Caco-2 (cell line): Measurements from ENCODE around the gene NUP62. TPM values are rescaled to one million over a fixed set of nuclear protein-coding genes. Genes with fewer than 3 reads are reported as not detected.

ENCODE experiments used
- Bru-seq: library from RNA; stranded (reverse); fragments of 400-500 nt; gene quantifications from one replicate; lab custom pipeline; 2021; lab: Mats Ljungman, UMichigan
- BruChase-seq, 2 experiments: library from RNA; stranded (reverse); fragments of 400-500 nt; gene quantifications; one replicate each; lab custom pipeline; 2021; lab: Mats Ljungman, UMichigan
- BruUV-seq: library from RNA; stranded (reverse); fragments of 400-500 nt; replicated peaks from 2 replicates; lab custom pipeline; 2021; lab: Mats Ljungman, UMichigan
- CTCF ChIA-PET: fragments of 300-600 bp; sonication (Branson Sonifier 250); formaldehyde crosslinking; loops from one replicate; lab custom pipeline; 2022; ENCODE audit warnings: antibody characterized with exemption; lab: Charles Lee
- POLR2A ChIA-PET: fragments of 300-600 bp; sonication (Branson Sonifier 250); formaldehyde crosslinking; loops from one replicate; lab custom pipeline; 2022; ENCODE audit warnings: antibody characterized with exemption; lab: Charles Lee
- DNase-seq, 2 experiments: peaks; one replicate each; pipeline versions ENCODE4 v3.0.0 to v3.0.0-alpha.2; 2020 to 2022
- H3K27me3 ChIP-seq: replicated peaks from 2 replicates; pipeline ENCODE4 v1.6.0; 2011; ENCODE audit warnings: low read length; ENCODE audit not compliant: control insufficient read depth, insufficient read depth
- H3K36me3 ChIP-seq: 2 replicates; pipeline ENCODE4 v1.5.1; 2011; ENCODE audit warnings: low read length; ENCODE audit not compliant: control insufficient read depth, insufficient read depth
- H3K4me1 ChIP-seq: fragments of 250-450 bp; sonication (Bioruptor Pico); 2 replicates; pipeline ENCODE4 v1.5.1; 2020; ENCODE audit warnings: mild to moderate bottlenecking
- H3K4me3 ChIP-seq: 2 replicates; pipeline ENCODE4 v1.5.1; 2011; ENCODE audit warnings: low read depth, mild to moderate bottlenecking, control low read depth, low read length
- H3K9me3 ChIP-seq: fragments of 250-450 bp; sonication (Bioruptor Pico); 2 replicates; pipeline ENCODE4 v1.5.1; 2020; ENCODE audit warnings: mild to moderate bottlenecking, moderate library complexity
- H3K27ac Mint-ChIP-seq: one replicate; pipeline ENCODE4 v1.8.0; 2022; ENCODE audit warnings: mixed read lengths; ENCODE audit not compliant: unreplicated experiment
- H3K27me3 Mint-ChIP-seq: one replicate; pipeline ENCODE4 v1.8.0; 2022; ENCODE audit warnings: mixed read lengths; ENCODE audit not compliant: insufficient read depth, unreplicated experiment
- H3K36me3 Mint-ChIP-seq: one replicate; pipeline ENCODE4 v1.8.0; 2022; ENCODE audit warnings: mild to moderate bottlenecking, mixed read lengths; ENCODE audit not compliant: insufficient read depth, unreplicated experiment
- H3K4me1 Mint-ChIP-seq: one replicate; pipeline ENCODE4 v1.8.0; 2022; ENCODE audit warnings: low read depth, mixed read lengths; ENCODE audit not compliant: unreplicated experiment
- H3K4me3 Mint-ChIP-seq: one replicate; pipeline ENCODE4 v1.8.0; 2022; ENCODE audit warnings: mild to moderate bottlenecking, moderate library complexity, mixed read lengths; ENCODE audit not compliant: unreplicated experiment
- H3K9me3 Mint-ChIP-seq: one replicate; pipeline ENCODE4 v1.8.0; 2022; ENCODE audit warnings: mixed read lengths; ENCODE audit not compliant: unreplicated experiment
- CTCF ChIP-seq, 2 experiments: fragments of 200-600 bp in 1 of 2; IDR thresholded peaks; 1 replicate in 1 of 2; 2 replicates in 1 of 2; pipeline versions ENCODE4 v1.5.1 to v1.8.0; 2011 to 2022; ENCODE audit warnings: antibody characterized with exemption in 1 of 2, control low read depth in 1 of 2, inconsistent platforms in 1 of 2, low read depth in 1 of 2, low read length in 1 of 2, mild to moderate bottlenecking in 1 of 2, moderate library complexity in 1 of 2; ENCODE audit not compliant: insufficient read depth in 1 of 2, severe bottlenecking in 1 of 2, unreplicated experiment in 1 of 2
- intact Hi-C: fragments of 100-400 bp; cut with micrococcal nuclease; formaldehyde crosslinking; loops from one replicate; pipeline ENCODE4 v1.10.0; 2022; ENCODE audit not compliant: unreplicated experiment
- long read RNA-seq: library from polyadenylated mRNA; stranded (forward); transcript quantifications from one replicate; pipeline ENCODE4 v2.0.0, GENCODE V29; 2022
- total RNA-seq: library from RNA; stranded (reverse); gene quantifications from 2 replicates; pipeline ENCODE4 v1.2.3, GENCODE V29; 2022

Gene NUP62
- 116 and 118 TPM in 2 replicates for total RNA-seq
- Bru-seq, nascent RNA = percentile 92 among the genes with signal in this experiment
- percentile 98 among the genes with signal in this experiment for BruChase-seq, experiment 1, labeled RNA remaining after a 2-hour chase
- BruChase-seq, experiment 2, labeled RNA remaining after a 6-hour chase = percentile 96 among the genes with signal in this experiment
- long read RNA-seq, transcript NUP62-202 (2 exons, 3,479 nt) = major isoform, 143 of 361 reads
- long read RNA-seq, transcript NUP62-211 (3 exons, 2,053 nt) = minor isoform, 49 of 361 reads
- long read RNA-seq, transcript NUP62-216 (3 exons, 562 nt) = minor isoform, 18 of 361 reads
- long read RNA-seq, transcript NUP62-201 (3 exons, 2,870 nt) = minor isoform, 62 of 361 reads
- long read RNA-seq, partial matches to known transcripts = 0 of 361 reads
- long read RNA-seq, other reads (novel, unspliced or antisense) = 83 of 361 reads

DNA sequence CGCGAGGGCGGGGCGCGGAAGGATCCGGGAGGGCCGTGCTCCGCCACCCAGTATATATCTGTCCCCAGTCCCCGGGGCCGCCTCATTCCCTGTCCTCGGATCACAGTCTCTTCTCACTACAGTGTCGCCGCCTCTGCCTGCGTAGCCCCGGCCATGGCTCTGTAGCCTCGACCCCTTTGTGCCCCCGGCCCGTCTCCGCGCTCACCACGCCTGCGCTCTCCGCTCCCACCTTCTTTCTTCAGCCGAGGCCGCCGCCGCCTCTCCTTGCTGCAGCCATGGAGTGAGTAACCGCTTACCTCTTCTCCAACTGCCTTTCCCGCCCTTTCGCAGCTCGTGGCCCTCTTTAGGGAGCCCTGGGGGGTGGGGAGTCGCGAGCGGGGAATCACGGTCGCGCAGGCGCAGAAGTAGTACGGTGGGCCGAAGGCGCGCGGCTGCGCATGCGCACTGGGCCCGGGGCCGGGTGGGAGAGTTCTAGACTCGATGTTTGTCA, at the start of gene NUP62, which contains the start of gene ATF5:
Gene NUP62, minus strand, starts transcription at position 384 of the 490 bp plus-strand sequence. CDS start 19,697 bp downstream, outside the sequence.
Gene ATF5, plus strand, starts transcription at position 85 of the 490 bp plus-strand sequence. CDS start 1,646 bp downstream, outside the sequence.
- H3K4me3 Mint-ChIP-seq = peak within 1 kb of the TSS; percentile 81
- no peaks in the 10 kb centered on the region for H3K9me3 ChIP-seq
- H3K36me3 ChIP-seq = peaks cover 6% of the 10 kb centered on the region
- peaks cover 85% of the 10 kb centered on the region for H3K36me3 Mint-ChIP-seq
- H3K4me1 ChIP-seq = peaks cover 9% of the 10 kb centered on the region
- POLR2A ChIA-PET = interaction anchor here (0.6 to 2.3 kb wide), 10 partner anchors 39 to 400 kb away, joined by 3 to 9 read pairs (median 4); partner anchors contain the start of genes AKT1S1, MYH14, RRAS and TBC1D17
- BruUV-seq = TSS peak; percentile 80
- no peaks in the 10 kb centered on the region for H3K27me3 ChIP-seq
- CTCF ChIA-PET = interaction anchor here (0.5 to 2.2 kb wide), 4 partner anchors 10 to 877 kb away, joined by 3 to 9 read pairs (median 5); no protein-coding TSS in a partner anchor
- no peaks in the 10 kb centered on the region for H3K9me3 Mint-ChIP-seq
- H3K4me3 ChIP-seq = peak within 1 kb of the TSS; percentile 99
- intact Hi-C loops = loop anchor here (1.0 kb wide), 1 partner anchor 53 kb away; no protein-coding TSS in a partner anchor
- no peaks in the 10 kb centered on the region for H3K27me3 Mint-ChIP-seq
- peaks cover 23% of the 10 kb centered on the region for H3K4me1 Mint-ChIP-seq
- peak; percentile 93 to 94 for DNase-seq
- no peak for TF ChIP-seq CTCF (IDR thresholded peaks at IDR 0.05; ENCODE audit: insufficient read depth in 1 of 2, low read depth in 1 of 2, low read length in 1 of 2, severe bottlenecking in 1 of 2, unreplicated experiment in 1 of 2)
- peak within 1 kb of the TSS; percentile 92 for H3K27ac Mint-ChIP-seq

DNA sequence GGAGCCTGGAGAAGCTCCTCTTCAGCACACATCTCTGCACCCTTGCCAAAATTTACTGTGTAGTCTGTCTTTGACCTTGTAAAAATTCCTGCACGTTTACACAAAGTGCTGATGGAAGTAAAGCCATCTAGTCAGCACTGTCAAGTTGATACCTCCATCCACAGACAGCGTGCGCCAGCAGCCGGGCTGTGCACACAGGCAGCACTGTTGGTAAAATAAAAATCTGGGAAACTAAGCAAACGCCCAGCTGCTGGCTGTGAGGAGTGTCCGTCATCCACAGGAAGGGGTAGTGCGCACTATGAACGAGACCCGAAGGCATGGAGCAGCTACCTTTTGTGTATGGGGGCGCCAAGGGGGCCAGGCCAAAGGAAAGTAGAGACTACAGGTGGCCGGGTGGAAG, 49.0 kb upstream of the NUP62 start:
- Mint-ChIP-seq H3K4me1 (peaks cover 9% of the 10 kb centered on the region), H3K36me3 (peaks cover 6% of the 10 kb centered on the region), H3K4me3 (no peak overlapping the region), H3K9me3 (no peaks in the 10 kb centered on the region), H3K27me3 (no peaks in the 10 kb centered on the region), H3K27ac (no peak overlapping the region)
- intact Hi-C loops = no loop called here
- no peaks in the 10 kb centered on the region; the same call in 1 of the 2 replicates for H3K36me3 ChIP-seq
- H3K27me3 ChIP-seq = no peaks in the 10 kb centered on the region
- no peak for DNase-seq
- no peak for TF ChIP-seq CTCF (IDR thresholded peaks at IDR 0.05; ENCODE audit: insufficient read depth in 1 of 2, low read depth in 1 of 2, low read length in 1 of 2, severe bottlenecking in 1 of 2, unreplicated experiment in 1 of 2)
- CTCF ChIA-PET = no interaction called here
- no peak overlapping the region for H3K4me3 ChIP-seq
- no peaks in the 10 kb centered on the region for H3K9me3 ChIP-seq
- no TSS peak for BruUV-seq
- H3K4me1 ChIP-seq = peaks cover 16% of the 10 kb centered on the region
- POLR2A ChIA-PET = interaction anchor here (0.5 kb wide), 1 partner anchor 45 kb away, joined by 4 read pairs; no protein-coding TSS in a partner anchor

DNA sequence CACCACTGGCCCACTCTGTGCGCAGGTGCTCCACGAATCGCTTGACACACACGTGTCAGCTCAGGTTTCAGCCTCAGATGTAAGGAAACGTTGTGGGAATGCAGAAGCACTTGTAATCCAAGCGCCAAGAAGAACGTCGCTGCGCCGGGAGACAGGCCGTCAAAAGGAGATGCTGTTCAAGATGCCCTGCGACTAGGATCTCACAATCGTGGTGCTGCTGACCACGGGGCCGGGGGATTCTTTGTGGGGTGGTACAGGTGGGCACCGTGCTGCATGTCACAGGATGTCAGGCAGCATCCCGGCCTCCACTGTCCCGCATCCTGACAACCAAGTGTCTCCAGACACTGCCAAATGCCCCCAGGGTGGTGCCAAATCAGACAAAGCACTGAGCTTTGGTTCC, 48.6 kb upstream of the NUP62 start:
- Histone ChIP-seq H3K4me1 (peaks cover 16% of the 10 kb centered on the region), H3K4me3 (no peak overlapping the region), H3K9me3 (no peaks in the 10 kb centered on the region), H3K36me3 (no peaks in the 10 kb centered on the region; the same call in 1 of the 2 replicates), H3K27me3 (no peaks in the 10 kb centered on the region)
- no TSS peak for BruUV-seq
- intact Hi-C loops = no loop called here
- Mint-ChIP-seq H3K4me1 (peaks cover 9% of the 10 kb centered on the region), H3K4me3 (no peak overlapping the region), H3K27ac (no peak overlapping the region), H3K9me3 (no peaks in the 10 kb centered on the region), H3K27me3 (no peaks in the 10 kb centered on the region), H3K36me3 (peaks cover 6% of the 10 kb centered on the region)
- ChIA-PET CTCF (no interaction called here), POLR2A (interaction anchor here (1.0 kb wide), 1 partner anchor 101 kb away, joined by 3 read pairs; the partner anchor contains the start of gene AKT1S1)
- no peak for TF ChIP-seq CTCF (IDR thresholded peaks at IDR 0.05; ENCODE audit: insufficient read depth in 1 of 2, low read depth in 1 of 2, low read length in 1 of 2, severe bottlenecking in 1 of 2, unreplicated experiment in 1 of 2)
- no peak for DNase-seq
